ENCODE measurements around the gene NDUFAF3.

DNA sequence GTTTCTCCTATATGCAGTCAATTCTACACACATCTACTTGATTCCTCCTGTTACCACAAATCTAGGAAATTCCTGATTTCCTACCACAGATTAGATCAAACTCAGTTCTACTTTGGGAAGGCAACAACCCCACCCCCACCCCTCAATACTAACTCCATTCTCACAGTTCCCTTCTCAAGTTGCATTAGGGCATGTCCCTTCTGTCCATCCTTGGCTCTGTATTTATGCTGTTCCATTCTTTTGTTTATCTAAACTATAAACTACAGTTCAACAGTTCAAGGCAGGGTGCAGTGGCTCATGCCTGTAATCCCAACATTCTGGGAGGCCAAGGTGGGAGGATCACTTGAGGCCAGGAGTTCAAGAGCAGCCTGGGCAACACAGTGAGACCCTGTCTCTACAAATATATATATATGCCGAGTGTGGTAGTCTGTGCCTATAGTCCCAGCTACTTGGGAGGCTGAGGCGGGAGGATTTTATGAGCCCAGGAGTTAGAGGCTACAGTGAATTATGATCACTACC, 32.5 kb downstream of the NDUFAF3 start:
- no peak for TF ChIP-seq CTCF (conservative IDR thresholded peaks at IDR 0.05; ENCODE audit: low read depth in 2 of 2)
- TF ChIP-seq JUNB (IDR thresholded peaks at IDR 0.05; ENCODE audit: unreplicated experiment): no peak
- TF ChIP-seq POLR2AphosphoS5 (IDR thresholded peaks at IDR 0.05; ENCODE audit: low read depth): no peak
- TF ChIP-seq REST (IDR thresholded peaks at IDR 0.05; ENCODE audit: unreplicated experiment): no peak
- TF ChIP-seq ZNF114 (CRISPR knock-in tag; IDR thresholded peaks at IDR 0.05): no peak
